GM10847 (cell line): ENCODE measurements around the gene ZDHHC18.

ENCODE experiments used
- POLR2A ChIP-seq: IDR thresholded peaks from 2 replicates; pipeline ENCODE4 v1.6.1; 2011; ENCODE audit not compliant: insufficient read length; ENCODE audit errors: extremely low read depth

Gene ZDHHC18

GRCh38 chr1:26900001-26900814 lies 73.7 kb downstream of the ZDHHC18 start, which contains the start of gene GPATCH3:
Gene GPATCH3, minus strand, starts transcription at chr1:26900467. Its CDS starts 25 bp downstream, at chr1:26900442.
- TF ChIP-seq POLR2A = peak; percentile 81

DNA sequence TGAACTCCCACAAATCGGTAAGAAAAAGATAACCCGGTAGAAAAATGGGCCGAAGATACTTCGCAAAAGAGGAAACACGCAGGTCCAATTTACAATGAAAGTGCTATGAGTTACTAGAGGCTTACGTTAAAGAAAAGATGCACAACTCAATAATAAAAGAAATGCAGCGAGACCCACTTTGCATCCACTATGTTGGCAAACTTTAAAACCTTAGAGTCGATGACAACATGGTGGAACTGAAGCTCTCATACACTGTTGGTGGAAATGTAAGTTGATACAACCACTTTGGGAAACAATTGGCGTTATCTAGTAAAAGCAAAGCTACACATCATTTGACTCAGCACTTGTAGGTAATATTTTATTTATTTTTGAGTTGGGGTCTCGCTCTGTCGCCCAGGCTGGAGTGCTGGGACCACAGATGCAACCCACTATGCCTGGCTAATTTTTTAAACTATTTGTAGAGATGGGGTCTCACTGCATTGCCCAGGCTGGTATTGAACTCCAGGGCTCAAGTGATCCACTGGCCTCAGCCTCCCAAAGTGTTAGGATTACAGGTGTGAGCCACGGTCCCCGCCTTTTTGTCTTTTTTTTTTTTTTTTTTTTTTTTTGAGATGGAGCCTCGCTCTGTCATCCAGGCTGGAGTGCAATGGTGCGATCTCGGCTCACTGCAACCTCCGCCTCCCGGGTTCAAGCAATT lies 74.5 kb downstream of the ZDHHC18 start:
- no peak for TF ChIP-seq POLR2A
